ENCODE data around the gene FAM227A. TPM values are rescaled to one million over a fixed set of nuclear protein-coding genes. Genes with fewer than 3 reads are reported as not detected.

FAM227A gene
- total and polyA plus RNA-seq, 2 of the 13 experiments (the other 11 are each of a cell fraction or from before 2014, with no cell fraction given): 1.0 to 1.5 TPM

GRCh38 chr22:38653741-38654140, 2.5 kb downstream of the FAM227A start:
- no peak overlapping the region for H3K9ac ChIP-seq (ENCODE audit: insufficient read depth, low read depth, low read length)
- FAIRE-seq (no peak), DNase-seq (ENCODE audit: low spot score) (no peak), ATAC-seq (no peak)
- H3K36me3 ChIP-seq (replicated peaks in 1 of 2; ENCODE audit: control insufficient read depth in 1 of 2, insufficient read depth in 2 of 2, low read length in 2 of 2): no peaks in the 10 kb centered on the region
- in situ Hi-C loops (cut with HindIII; ENCODE audit: extremely low pct_ligation_motif_present, low pct_unique_long_range_greater_than_20kb): no loop called here
- ChIA-PET CTCF (ENCODE audit: low intra/inter-chr PET ratio, low total read pairs) (no interaction called here), POLR2A (no interaction called here)
- H4K20me1 ChIP-seq (ENCODE audit: insufficient read depth, low read length): no peaks in the 10 kb centered on the region
- H3K4me1 ChIP-seq (ENCODE audit: insufficient read depth, low read length): peaks cover 5% of the 10 kb centered on the region; the same call in 1 of the 2 replicates
- WGBS (ENCODE audit: low lambda C conversion rate): 94% methylated on average over 8 of the region's 8 CpGs
- H3K27ac ChIP-seq (ENCODE audit: extremely low read length, insufficient read depth, low read length): no peak overlapping the region
- no peak overlapping the region for H3K4me2 ChIP-seq (ENCODE audit: low read depth, low read length)
- H3K4me3 ChIP-seq (replicated peaks in 1 of 3; ENCODE audit: insufficient read depth in 1 of 3, low read depth in 2 of 3, low read length in 3 of 3): no peak overlapping the region
- no peak overlapping the region for H2AFZ ChIP-seq (ENCODE audit: low read length)
- BruUV-seq (replicated peaks): no TSS peak
- H3K79me2 ChIP-seq (ENCODE audit: insufficient read depth, low read length): peaks cover 10% of the 10 kb centered on the region
- no peaks in the 10 kb centered on the region; a peak in 1 of 5 replicates for H3K27me3 ChIP-seq (ENCODE audit: control insufficient read depth in 1 of 2, insufficient read depth in 2 of 2, low read length in 2 of 2)
- TF ChIP-seq NFE2L2 (IDR thresholded peaks at IDR 0.05; ENCODE audit: low read length) (no peak), DR1 (CRISPR knock-in tag; IDR thresholded peaks at IDR 0.05) (no peak), ZNF44 (CRISPR knock-in tag; IDR thresholded peaks at IDR 0.05) (no peak), ZNF550 (CRISPR knock-in tag; IDR thresholded peaks at IDR 0.05; ENCODE audit: borderline replicate concordance) (no peak), RXRB (CRISPR knock-in tag; IDR thresholded peaks at IDR 0.05; ENCODE audit: borderline replicate concordance) (no peak)
- intact Hi-C loops (cut with micrococcal nuclease; ENCODE audit: unreplicated experiment): no loop called here
- H3K9me3 ChIP-seq (ENCODE audit: low read length): no peaks in the 10 kb centered on the region

DNA sequence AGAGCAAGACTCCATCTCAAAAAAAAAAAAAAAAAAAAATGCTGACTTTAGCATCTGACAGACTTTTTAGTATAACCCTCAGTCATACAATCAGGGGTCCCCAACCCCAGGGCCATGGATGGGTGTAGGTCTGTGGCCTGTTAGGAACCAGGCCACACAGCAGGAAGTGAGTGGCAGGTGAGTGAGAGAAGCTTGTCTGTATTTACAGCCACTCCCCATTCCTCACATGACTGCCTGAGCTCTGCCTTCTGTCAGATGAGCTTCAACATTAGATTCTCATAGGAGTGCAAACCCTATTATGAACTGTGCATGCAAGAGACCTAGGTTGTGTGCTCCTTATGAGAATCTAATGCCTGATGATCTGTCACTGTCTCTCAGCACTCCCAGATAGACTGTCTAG, 3.3 kb downstream of the FAM227A start:
- ChIA-PET CTCF (ENCODE audit: low intra/inter-chr PET ratio, low total read pairs) (no interaction called here), POLR2A (no interaction called here)
- no peak overlapping the region for H3K4me3 ChIP-seq (replicated peaks in 1 of 3; ENCODE audit: insufficient read depth in 1 of 3, low read depth in 2 of 3, low read length in 3 of 3)
- peaks cover 9% of the 10 kb centered on the region for H3K79me2 ChIP-seq (ENCODE audit: insufficient read depth, low read length)
- H3K27ac ChIP-seq (ENCODE audit: extremely low read length, insufficient read depth, low read length): no peak overlapping the region
- H3K9me3 ChIP-seq (ENCODE audit: low read length): no peaks in the 10 kb centered on the region
- in situ Hi-C loops (cut with HindIII; ENCODE audit: extremely low pct_ligation_motif_present, low pct_unique_long_range_greater_than_20kb) (no loop called here), intact Hi-C loops (cut with micrococcal nuclease; ENCODE audit: unreplicated experiment) (no loop called here)
- no peaks in the 10 kb centered on the region for H4K20me1 ChIP-seq (ENCODE audit: insufficient read depth, low read length)
- no peak overlapping the region for H3K9ac ChIP-seq (ENCODE audit: insufficient read depth, low read depth, low read length)
- no peaks in the 10 kb centered on the region; a peak in 1 of 5 replicates for H3K27me3 ChIP-seq (ENCODE audit: control insufficient read depth in 1 of 2, insufficient read depth in 2 of 2, low read length in 2 of 2)
- peaks cover 5% of the 10 kb centered on the region; the same call in 1 of the 2 replicates for H3K4me1 ChIP-seq (ENCODE audit: insufficient read depth, low read length)
- TF ChIP-seq ZNF792 (CRISPR knock-in tag; IDR thresholded peaks at IDR 0.05): no peak
- TF ChIP-seq, protein P1, sequence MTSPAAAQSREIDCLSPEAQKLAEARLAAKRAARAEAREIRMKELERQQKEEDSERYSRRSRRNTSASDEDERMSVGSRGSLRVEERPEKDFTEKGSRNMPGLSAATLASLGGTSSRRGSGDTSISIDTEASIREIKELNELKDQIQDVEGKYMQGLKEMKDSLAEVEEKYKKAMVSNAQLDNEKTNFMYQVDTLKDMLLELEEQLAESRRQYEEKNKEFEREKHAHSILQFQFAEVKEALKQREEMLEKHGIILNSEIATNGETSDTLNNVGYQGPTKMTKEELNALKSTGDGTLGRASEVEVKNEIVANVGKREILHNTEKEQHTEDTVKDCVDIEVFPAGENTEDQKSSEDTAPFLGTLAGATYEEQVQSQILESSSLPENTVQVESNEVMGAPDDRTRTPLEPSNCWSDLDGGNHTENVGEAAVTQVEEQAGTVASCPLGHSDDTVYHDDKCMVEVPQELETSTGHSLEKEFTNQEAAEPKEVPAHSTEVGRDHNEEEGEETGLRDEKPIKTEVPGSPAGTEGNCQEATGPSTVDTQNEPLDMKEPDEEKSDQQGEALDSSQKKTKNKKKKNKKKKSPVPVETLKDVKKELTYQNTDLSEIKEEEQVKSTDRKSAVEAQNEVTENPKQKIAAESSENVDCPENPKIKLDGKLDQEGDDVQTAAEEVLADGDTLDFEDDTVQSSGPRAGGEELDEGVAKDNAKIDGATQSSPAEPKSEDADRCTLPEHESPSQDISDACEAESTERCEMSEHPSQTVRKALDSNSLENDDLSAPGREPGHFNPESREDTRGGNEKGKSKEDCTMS (CRISPR knock-in tag; conservative IDR thresholded peaks at IDR 0.05): no peak
- no peak for DNase-seq (ENCODE audit: low spot score)
- H3K4me2 ChIP-seq (ENCODE audit: low read depth, low read length): no peak overlapping the region
- H3K36me3 ChIP-seq (replicated peaks in 1 of 2; ENCODE audit: control insufficient read depth in 1 of 2, insufficient read depth in 2 of 2, low read length in 2 of 2): no peaks in the 10 kb centered on the region
- no peak for FAIRE-seq
- no TSS peak for BruUV-seq (replicated peaks)
- ATAC-seq: no peak
- no peak overlapping the region for H2AFZ ChIP-seq (ENCODE audit: low read length)

Measured in HepG2 (cell line).